ENCODE results near the gene CEACAM4. TPM values are rescaled to one million over a fixed set of nuclear protein-coding genes. Genes with fewer than 3 reads are reported as not detected.

CEACAM4 gene
- total RNA-seq, 1 donor from 2014 or later: not detected

DNA sequence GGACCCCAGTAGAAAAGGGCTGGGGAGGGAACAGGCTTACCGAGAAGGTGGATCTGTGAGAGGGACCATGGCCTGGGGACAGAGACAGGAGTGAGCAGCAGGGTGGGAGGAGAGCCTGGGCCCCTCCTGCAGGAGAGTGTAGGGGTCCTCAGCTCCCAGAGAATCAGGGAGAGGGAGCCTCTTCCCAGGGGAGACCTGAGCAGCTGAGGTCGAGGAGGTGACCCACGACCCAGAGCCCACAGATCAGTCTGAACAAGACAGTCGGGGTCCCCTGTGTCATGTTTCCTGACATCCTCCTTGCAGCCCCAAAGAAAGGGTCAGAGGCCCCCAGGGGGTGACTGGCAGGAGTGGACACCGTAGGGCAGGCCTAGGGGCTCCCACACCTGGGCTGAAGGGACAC, 6.7 kb downstream of the CEACAM4 start:
- H3K4me3 Mint-ChIP-seq (ENCODE audit: unreplicated experiment): no peak overlapping the region
- no peaks in the 10 kb centered on the region for H3K9me3 Mint-ChIP-seq (ENCODE audit: unreplicated experiment)
- peaks cover 18% of the 10 kb centered on the region for H3K27me3 Mint-ChIP-seq (ENCODE audit: unreplicated experiment)
- H3K36me3 Mint-ChIP-seq (ENCODE audit: low read depth, unreplicated experiment): no peaks in the 10 kb centered on the region
- DNase-seq (ENCODE audit: low spot score): no peak
- no peak overlapping the region for H3K27ac Mint-ChIP-seq (ENCODE audit: unreplicated experiment)
- H3K4me1 Mint-ChIP-seq (ENCODE audit: unreplicated experiment): no peaks in the 10 kb centered on the region
- TF ChIP-seq, protein P1, sequence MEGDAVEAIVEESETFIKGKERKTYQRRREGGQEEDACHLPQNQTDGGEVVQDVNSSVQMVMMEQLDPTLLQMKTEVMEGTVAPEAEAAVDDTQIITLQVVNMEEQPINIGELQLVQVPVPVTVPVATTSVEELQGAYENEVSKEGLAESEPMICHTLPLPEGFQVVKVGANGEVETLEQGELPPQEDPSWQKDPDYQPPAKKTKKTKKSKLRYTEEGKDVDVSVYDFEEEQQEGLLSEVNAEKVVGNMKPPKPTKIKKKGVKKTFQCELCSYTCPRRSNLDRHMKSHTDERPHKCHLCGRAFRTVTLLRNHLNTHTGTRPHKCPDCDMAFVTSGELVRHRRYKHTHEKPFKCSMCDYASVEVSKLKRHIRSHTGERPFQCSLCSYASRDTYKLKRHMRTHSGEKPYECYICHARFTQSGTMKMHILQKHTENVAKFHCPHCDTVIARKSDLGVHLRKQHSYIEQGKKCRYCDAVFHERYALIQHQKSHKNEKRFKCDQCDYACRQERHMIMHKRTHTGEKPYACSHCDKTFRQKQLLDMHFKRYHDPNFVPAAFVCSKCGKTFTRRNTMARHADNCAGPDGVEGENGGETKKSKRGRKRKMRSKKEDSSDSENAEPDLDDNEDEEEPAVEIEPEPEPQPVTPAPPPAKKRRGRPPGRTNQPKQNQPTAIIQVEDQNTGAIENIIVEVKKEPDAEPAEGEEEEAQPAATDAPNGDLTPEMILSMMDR (IDR thresholded peaks at IDR 0.05; ENCODE audit: unreplicated experiment): no peak

DNA sequence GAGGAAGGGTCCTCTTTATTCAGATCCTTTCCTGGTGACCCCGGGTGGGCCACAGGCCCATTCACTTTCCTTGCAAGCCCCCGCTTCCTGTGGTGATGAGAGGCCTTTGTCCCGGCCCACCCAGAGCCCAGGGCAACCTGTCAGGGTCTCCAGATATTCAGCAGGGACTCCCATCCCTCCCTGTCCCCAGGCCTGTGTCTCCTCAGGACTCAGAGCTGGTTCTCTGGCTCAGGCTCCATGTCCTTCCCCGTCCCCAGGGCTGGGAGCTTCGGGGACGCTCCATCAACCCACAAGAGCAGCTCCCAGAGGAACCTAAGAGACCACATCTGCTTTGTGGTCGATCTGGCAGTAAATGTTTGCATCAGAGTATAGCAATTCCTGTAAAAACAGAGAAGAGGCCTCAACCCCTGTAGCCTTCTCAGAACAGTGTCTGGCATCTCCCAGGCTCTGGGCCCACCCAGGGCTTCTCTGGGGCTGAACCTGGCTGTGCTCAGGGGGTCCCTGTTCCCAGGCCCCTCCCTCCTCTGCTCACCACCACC, 7.8 kb downstream of the CEACAM4 start:
- H3K4me3 Mint-ChIP-seq (ENCODE audit: unreplicated experiment): no peak overlapping the region
- no peaks in the 10 kb centered on the region for H3K9me3 Mint-ChIP-seq (ENCODE audit: unreplicated experiment)
- TF ChIP-seq, protein P1 (IDR thresholded peaks at IDR 0.05; ENCODE audit: unreplicated experiment): no peak
- no peak for DNase-seq (ENCODE audit: low spot score)
- H3K36me3 Mint-ChIP-seq (ENCODE audit: low read depth, unreplicated experiment): no peaks in the 10 kb centered on the region
- peaks cover 22% of the 10 kb centered on the region for H3K27me3 Mint-ChIP-seq (ENCODE audit: unreplicated experiment)
- no peak overlapping the region for H3K27ac Mint-ChIP-seq (ENCODE audit: unreplicated experiment)
- H3K4me1 Mint-ChIP-seq (ENCODE audit: unreplicated experiment): no peaks in the 10 kb centered on the region

DNA sequence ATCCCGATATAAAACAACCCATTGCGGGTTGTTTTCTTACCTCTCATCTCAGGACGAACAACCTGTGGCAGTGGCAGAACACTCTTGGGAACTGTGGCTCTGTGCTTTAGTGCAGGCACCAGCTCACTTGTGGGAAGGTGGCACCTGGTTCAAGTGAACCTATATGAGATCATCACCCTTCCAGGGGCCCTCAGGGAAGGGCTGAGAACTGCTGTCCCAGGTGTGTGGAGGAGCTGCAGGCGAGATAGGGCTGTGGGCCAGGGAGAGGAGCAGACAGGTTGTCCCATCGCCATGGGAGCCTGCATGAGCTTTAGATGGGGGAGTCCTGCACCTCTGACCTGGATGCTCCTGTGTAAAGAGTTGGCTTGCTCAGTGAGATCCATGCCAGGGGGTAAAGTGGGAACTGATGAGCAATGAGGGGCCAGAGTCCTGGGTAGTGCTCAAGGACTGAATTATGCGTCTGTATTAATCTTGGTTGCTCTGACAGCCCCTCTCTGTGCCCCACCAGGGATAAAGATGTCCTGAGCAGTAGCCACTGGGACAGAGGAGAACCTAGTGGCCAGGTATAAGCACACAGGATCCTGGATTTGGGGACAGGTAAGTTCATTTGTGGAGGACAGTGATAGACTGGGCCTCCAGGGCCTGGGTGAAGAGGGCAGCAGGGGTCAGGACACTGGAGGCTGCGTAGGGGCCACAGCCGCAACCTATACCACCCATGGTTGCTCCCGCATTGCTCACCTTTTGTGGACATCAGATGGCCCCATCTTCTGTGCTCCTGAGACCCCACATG, 8.7 kb downstream of the CEACAM4 start:
- Mint-ChIP-seq H3K36me3 (ENCODE audit: low read depth, unreplicated experiment) (no peaks in the 10 kb centered on the region), H3K4me1 (ENCODE audit: unreplicated experiment) (no peaks in the 10 kb centered on the region), H3K4me3 (ENCODE audit: unreplicated experiment) (no peak overlapping the region), H3K27me3 (ENCODE audit: unreplicated experiment) (peaks cover 26% of the 10 kb centered on the region), H3K9me3 (ENCODE audit: unreplicated experiment) (no peaks in the 10 kb centered on the region), H3K27ac (ENCODE audit: unreplicated experiment) (no peak overlapping the region)
- TF ChIP-seq, protein P1 (IDR thresholded peaks at IDR 0.05; ENCODE audit: unreplicated experiment): no peak
- DNase-seq (ENCODE audit: low spot score): no peak

DNA sequence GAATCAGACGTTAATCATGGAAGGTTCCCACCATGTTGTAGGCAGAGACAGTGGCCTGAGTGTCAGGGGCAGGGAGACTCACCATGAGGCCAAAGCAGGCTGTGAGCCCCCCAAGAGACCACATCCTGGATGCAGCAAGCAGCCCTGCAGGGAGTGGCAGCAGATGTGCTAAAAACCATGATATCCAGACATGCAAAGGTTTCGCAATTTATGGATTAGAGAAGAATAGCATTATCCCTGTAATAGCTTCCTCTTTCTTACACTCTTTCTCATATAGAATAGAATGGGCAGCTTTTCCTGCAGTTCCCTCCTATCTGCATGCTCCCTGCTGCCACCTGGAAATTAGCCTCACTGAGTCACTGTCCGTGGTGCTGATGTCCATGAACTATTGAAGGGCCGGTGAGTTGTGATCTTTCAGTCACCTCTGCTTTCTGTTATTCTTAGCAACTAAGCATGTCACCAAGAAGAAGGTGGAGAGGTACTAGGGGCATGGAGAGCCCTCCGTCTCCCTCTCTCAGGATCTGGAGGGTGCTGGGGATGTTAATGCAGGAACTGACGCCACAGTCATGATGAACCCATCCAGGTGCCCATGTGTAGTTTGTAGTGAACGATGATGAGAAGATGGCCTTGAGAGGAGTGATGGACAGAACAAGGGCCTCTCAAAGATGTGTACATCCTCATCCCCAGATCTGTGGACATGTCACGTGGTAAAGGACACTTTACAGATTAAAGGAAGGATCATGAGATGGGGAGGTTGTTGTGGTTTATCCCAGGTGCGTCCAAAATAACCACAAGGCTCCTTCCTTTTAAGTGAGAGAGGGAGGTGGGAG, 9.9 kb downstream of the CEACAM4 start:
- H3K36me3 Mint-ChIP-seq (ENCODE audit: low read depth, unreplicated experiment): no peaks in the 10 kb centered on the region
- no peak overlapping the region for H3K27ac Mint-ChIP-seq (ENCODE audit: unreplicated experiment)
- H3K4me1 Mint-ChIP-seq (ENCODE audit: unreplicated experiment): no peaks in the 10 kb centered on the region
- no peaks in the 10 kb centered on the region for H3K9me3 Mint-ChIP-seq (ENCODE audit: unreplicated experiment)
- peaks cover 18% of the 10 kb centered on the region for H3K27me3 Mint-ChIP-seq (ENCODE audit: unreplicated experiment)
- TF ChIP-seq, protein P1 (IDR thresholded peaks at IDR 0.05; ENCODE audit: unreplicated experiment): no peak
- peak; percentile 69 for DNase-seq (ENCODE audit: low spot score)
- H3K4me3 Mint-ChIP-seq (ENCODE audit: unreplicated experiment): no peak overlapping the region

All from endothelial cell (in vitro differentiated cells).